HK-2 (cell line): ENCODE data around the gene PLCD3.

ENCODE experiments used
- DNase-seq: peaks from one replicate; pipeline ENCODE4 v3.0.0-alpha.2; 2018; ENCODE audit not compliant: unreplicated experiment

The PLCD3 gene

GRCh38 chr17:45132320-45132571, at the start of gene PLCD3:
Gene PLCD3 (minus strand): TSS chr17:45132515. CDS start chr17:45132410, 105 bp downstream.
- DNase-seq = no peak

- no peak for DNase-seq
Measured at GRCh38 chr17:45177563-45177962, 45.2 kb upstream of the PLCD3 start.

- no peak for DNase-seq
Measured at GRCh38 chr17:45175759-45176115, 43.4 kb upstream of the PLCD3 start.

GRCh38 chr17:45172541-45173286, 40.4 kb upstream of the PLCD3 start:
- DNase-seq = peak; percentile 97

GRCh38 chr17:45172232-45172540, 39.9 kb upstream of the PLCD3 start:
- no peak for DNase-seq

GRCh38 chr17:45171338-45172231, 39.3 kb upstream of the PLCD3 start:
- peak; percentile 90 for DNase-seq

GRCh38 chr17:45170931-45171337, 38.6 kb upstream of the PLCD3 start:
- peak; percentile 72 for DNase-seq

GRCh38 chr17:45170280-45170930, 38.1 kb upstream of the PLCD3 start:
- DNase-seq = no peak

- DNase-seq = no peak
Measured at GRCh38 chr17:45168991-45169752, 36.9 kb upstream of the PLCD3 start.

GRCh38 chr17:45164734-45165269, 32.5 kb upstream of the PLCD3 start:
- DNase-seq = no peak

- no peak for DNase-seq
Measured at GRCh38 chr17:45162025-45162687, 29.8 kb upstream of the PLCD3 start.

- peak; percentile 99 for DNase-seq
Measured at GRCh38 chr17:45161288-45162024, 29.1 kb upstream of the PLCD3 start, which contains the start of gene HEXIM2. Gene HEXIM2 (plus strand): TSS chr17:45161875. CDS start chr17:45162794, 919 bp downstream.

GRCh38 chr17:45160447-45161287, 28.4 kb upstream of the PLCD3 start:
- DNase-seq = peak; percentile 82

GRCh38 chr17:45156242-45156641, 23.9 kb upstream of the PLCD3 start:
- no peak for DNase-seq

GRCh38 chr17:45155483-45155882, 23.2 kb upstream of the PLCD3 start:
- no peak for DNase-seq

- no peak for DNase-seq
Measured at GRCh38 chr17:45155029-45155428, 22.7 kb upstream of the PLCD3 start.

GRCh38 chr17:45150911-45151809, 18.8 kb upstream of the PLCD3 start:
- DNase-seq = no peak
